GM19438 (cell line): ENCODE measurements around the gene LRRN4.
"Not testable (repeated sequence)": the region's sequence is repeated elsewhere in the genome, so short reads cannot be mapped to it uniquely, and the experiment has no call there.

ENCODE experiments used
- ATAC-seq: cut with Tn5 transposase; IDR thresholded peaks from one replicate; pipeline ENCODE4 v1.9.1; 2021; ENCODE audit warnings: low read depth; ENCODE audit not compliant: unreplicated experiment

The LRRN4 gene

GRCh38 chr20:6061544-6061943 lies 7.7 kb upstream of the LRRN4 start:
- no peak for ATAC-seq

DNA sequence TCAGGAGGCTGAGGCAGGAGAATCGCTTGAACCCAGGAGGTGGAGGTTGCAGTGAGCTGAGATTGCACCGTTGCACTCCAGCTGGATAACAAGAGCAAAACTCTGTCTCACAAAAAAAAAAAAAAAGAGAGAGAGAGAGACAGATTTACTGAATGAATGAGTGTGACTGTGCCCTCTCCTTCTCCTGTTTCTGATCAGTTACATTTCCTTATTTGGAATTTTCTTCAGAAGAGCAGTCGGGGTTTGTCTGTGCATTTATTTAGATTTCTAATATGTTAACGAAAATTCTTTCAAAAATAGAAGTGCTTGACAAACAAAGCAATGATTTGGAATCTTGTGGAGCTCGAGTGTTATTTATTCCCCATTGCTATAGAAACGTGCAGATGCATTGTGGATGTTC lies 6.4 kb upstream of the LRRN4 start:
- no peak for ATAC-seq

DNA sequence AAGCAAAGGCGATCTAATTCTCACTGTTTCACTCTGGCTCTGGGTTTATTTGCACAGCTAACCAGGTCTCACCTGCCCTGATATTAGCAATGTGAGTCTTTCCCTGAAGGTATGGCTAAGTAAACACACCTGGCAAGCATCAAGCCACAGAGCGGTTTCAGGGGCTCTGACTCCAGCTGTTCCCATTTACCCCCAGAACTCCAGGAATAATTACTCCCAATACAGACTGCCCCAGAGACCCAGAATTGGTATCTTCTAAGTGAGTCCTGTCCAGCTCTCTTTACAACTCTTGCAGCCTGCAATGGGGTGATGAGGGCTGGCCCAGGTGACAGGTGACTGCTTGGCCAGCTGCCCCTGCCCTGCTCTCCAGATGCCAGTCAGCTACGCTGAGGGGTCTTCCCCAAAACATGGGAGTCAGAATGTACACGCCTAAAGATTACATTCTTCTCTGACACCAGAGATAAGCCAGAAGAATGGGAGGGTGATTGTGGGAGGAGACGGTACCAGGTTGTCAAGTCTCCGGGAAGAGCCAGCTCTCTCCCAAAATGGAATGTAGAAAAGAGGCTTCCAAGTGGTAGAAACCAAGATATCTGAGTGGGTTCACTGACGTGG lies 4.9 kb upstream of the LRRN4 start:
- ATAC-seq: no peak

DNA sequence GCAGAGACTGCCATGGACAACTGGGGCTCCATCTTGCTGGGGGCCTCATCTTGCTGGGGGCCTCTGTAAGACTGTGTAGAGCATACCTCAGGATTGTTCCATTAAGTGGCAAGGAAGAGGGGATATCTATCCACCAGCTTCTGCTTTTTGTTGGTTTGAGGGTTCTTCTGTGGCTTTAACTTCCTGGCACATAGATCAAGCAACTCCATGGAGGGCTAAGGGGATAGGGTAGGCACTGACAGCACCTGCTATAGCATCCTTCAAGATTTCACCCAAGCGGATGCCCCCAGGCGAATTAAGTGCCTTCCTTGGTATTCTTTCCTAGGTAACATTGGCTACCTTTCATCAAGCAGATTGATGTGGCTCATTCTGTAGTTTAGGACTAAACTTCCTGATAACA lies 3.8 kb upstream of the LRRN4 start:
- no peak for ATAC-seq

- ATAC-seq: no peak
Observed at GRCh38 chr20:6057139-6057538, 3.3 kb upstream of the LRRN4 start.

- no peak for ATAC-seq
Observed at GRCh38 chr20:6055981-6056569, 2.2 kb upstream of the LRRN4 start.

GRCh38 chr20:6055161-6055783 lies 1.4 kb upstream of the LRRN4 start:
- no peak for ATAC-seq

DNA sequence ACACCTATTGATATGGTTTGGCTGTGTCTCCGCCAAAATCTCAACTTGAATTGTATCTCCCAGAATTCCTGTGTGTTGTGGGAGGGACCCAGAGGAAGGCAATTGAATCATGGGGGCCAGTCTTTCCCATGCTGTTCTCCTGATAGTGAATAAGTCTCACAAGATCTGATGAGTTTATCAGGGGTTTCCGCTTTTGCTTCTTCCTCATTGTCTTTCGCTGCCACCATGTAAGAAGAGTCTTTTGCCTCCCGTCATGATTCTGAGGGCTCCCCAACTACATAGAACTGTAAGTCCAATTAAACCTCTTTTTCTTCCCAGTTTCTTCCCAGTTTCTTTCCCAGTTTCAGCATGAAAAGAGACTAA lies 810 bp upstream of the LRRN4 start:
- not testable (repeated sequence) for ATAC-seq

DNA sequence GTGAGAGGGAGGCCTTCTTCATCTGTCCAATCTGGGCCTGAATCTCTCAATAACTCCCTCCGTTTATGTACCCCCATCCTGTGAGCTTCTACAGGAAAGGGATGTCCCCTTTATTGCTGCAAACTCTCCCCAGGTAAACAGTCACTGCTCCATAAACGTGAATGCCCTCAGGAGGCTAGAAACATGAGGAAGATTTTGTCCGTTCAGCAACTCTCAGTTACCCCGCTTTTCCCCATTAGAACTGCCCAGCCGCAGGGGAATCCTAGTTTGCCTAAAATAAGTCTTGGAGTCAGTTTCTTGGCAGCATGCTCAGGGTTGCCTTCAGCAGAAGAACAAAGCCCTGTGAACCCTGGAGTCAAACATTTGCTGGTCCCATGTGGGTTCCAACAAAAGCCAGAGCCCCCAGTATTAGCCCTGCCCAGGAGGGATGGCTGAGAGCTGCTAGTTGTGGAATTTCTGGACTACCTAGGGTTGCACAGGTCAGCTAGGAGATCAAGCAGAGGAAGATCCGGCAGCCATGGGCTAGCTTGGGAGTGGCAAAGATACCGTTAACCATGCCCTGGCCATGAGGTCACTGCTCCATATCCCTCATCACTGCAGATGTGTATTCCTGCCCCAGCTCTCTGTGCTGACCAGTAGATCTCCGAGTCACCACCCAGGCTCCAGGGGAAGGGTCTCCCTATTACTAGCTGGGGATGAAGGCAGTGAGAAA lies 640 bp downstream of the LRRN4 start:
- ATAC-seq: no peak

DNA sequence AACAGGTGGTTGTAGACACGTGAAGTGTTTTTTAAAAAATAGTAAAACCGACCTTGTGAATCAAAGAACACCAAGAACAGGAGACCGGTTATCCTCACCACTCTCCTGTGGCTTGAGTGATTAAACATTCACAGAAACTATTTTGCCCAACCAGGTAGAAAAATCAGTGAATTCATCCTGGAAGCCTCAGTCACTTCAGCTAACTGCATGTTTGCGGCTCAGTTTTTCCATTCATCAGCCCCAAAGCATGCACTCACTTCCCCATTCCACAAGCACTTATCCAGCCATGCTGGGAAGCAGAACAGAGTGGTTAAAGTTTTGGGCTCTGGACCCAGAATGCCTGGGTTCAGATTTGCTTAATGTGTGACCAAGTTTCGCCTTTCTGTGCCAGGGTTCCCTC lies 2.4 kb downstream of the LRRN4 start:
- ATAC-seq: no peak

DNA sequence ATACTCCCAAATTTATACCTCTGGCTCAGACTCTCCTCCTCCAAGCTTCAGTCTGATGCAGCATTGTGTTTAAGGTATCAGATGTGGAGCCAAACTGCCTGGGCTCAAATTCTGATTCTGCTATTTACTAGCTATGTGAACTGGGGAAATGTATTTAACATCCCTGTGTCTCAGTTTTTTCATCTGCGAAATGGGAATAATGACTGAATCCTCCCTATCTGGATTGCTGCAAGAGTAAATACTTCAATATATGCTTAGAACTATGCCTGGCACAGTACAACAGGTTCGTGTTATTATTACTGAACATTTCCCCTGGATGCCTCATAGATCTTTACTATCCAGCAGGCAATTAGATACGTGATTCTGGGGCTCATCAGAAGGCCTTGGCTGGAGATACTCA lies 5.5 kb downstream of the LRRN4 start:
- ATAC-seq: no peak

DNA sequence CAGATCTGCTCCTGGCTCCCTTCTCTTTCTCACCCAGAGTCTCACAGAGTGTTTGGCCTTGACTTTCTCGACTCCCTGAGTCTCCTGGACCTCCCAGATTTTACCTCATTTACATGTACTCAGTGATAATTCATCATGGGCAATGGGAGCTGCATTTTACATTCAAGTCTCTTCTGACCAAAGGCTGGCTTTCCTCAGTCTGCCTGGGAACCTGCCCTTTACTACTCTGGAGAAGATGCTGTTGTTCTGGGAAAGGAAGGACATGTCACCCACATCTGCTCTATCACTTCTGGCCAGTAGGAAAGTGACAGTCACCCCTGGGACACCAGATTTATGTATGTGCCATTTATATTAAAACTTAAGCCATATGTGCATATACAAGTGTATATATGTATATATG lies 7.4 kb downstream of the LRRN4 start:
- ATAC-seq: no peak

- ATAC-seq: no peak
Observed at GRCh38 chr20:6045566-6045965, 8.3 kb downstream of the LRRN4 start.

- no peak for ATAC-seq
Observed at GRCh38 chr20:6044115-6044514, 9.7 kb downstream of the LRRN4 start.

GRCh38 chr20:6041808-6042265 lies 12.0 kb downstream of the LRRN4 start:
- ATAC-seq: no peak

DNA sequence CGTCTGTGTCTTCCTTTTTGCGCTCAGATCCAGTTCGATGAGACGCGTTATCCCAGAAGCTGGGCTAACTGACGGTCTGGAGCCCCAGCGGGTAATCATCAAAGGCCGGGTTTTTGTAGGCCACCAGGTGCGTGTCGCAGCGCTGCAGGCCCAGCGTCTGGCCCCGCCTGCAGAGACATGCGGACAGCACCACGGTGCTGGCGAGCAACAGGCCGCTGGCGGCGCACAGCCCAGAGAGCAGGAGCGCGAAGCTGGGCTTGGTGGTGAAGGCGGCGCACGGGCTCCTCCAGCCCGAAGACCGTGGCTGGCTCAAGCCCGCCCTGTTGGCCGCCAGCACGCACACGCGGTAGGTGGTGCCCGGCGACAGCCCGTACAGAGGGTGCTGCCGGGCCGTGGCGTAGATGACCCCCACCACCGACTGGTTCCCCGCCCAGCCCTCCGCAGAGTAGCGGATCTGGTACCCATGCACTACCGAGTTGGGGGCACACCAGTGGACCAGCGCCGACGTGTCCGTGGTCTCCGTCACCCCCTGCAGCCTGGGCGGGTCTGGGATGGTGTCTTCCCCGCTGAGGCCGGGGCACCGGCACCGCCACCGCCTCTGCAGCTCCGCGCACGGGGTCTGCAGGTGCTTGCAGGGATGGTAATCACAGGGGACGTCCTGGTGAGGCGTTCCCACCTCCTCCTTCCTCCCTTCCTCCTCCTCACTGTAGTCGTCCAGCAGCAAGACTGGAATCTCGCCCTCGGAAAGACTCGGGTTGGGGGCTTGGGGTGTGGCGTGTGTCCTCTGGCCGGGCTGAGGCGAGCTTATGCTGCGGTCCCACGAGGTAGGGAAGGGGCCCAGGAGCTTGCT lies 12.7 kb downstream of the LRRN4 start:
- ATAC-seq: no peak

DNA sequence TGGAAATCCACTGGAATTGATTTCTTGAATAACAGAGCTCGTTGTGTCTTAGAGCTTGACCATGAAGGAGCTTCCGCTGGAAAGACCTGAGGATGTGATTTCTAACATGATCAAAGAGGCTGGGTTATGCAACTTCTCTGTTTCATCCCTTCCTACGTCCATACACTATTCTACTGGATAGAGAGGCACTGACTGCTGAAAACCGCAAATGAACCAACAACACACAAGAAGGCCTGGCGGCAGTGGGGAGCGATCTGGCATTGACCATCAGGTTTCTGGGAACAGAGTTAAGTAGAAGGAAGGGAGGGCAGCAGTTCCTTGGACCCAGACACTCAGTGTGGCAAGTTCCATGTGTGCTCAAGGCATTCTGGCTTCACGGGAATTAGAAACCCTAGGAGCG lies 13.3 kb downstream of the LRRN4 start:
- ATAC-seq: no peak

GRCh38 chr20:6039766-6040165 lies 14.1 kb downstream of the LRRN4 start:
- ATAC-seq: no peak

GRCh38 chr20:6038256-6038655 lies 15.6 kb downstream of the LRRN4 start:
- ATAC-seq: no peak

DNA sequence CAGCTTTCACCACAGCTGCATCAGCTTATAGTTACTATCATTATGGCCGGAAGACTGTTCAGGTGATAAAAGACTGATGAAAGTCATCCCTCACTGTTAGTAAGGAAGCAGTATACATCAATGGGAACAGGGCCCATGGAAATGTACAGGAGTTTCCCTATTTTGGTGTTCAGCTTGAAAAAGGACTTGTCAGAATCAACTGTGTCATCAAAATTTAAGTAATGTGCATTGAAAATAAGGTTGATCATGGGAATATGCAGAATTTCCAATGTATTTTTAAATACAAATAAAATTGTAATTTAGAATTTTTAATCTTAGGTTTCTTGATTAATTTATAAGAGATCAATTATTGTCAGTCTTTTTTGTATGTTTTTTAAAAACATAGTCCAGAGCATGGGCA lies 16.8 kb downstream of the LRRN4 start:
- ATAC-seq: no peak

GRCh38 chr20:6036213-6036612 lies 17.6 kb downstream of the LRRN4 start:
- ATAC-seq: no peak
